ENCODE data around the gene SLC35F4.
"Not testable (repeated sequence)": the region's sequence is repeated elsewhere in the genome, so short reads cannot be mapped to it uniquely, and the experiment has no call there.

Gene SLC35F4

DNA sequence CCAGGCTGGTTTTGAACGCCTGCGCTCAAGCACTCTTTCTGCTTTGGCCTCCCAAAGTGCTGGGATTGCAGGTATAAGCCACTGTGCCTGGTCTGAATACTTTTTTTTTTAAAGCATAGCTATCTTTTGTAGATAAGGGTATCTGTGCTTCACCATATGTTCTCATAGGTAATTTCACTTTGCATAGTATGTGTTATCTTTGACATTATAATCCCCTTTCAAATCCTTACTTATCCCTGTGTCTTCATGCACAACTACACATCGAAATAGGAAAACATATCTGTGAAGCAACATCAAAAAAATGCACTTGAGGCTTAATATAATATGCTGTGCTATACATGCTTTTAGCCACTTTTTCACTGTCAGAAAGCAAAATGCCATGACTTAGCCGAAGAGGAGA lies 94.1 kb downstream of the SLC35F4 start:
- DNase-seq: no peak

DNA sequence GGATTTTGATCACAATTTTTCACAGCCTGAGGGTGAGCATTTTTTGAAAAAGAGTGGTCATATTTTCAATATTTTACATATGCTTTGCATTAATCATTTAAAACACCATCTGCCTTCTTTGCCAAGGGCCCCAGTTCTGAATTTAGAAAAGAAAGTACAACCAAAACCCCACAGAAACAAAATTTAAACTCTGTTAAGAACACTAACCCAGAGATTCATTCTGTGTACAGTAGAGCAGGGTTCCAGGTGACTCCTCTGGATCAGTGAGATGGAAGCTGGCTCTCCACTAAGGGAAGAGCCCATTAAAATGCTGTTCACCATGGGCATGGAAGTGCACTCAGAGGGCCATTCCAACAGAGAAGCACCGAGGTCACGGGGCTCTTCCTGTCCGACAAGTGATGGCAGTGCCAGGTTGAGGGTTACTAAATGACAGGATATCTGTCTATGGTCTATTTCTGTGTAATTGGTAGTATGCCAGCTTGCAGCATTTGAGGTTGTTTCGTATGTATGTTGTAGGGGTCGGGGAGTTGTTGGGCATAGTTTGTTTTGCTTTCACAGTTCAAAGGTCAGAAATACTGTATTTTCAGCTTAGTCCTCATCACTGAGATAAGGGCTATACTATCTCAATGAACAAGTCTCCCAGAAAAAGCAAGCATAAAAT lies 95.9 kb downstream of the SLC35F4 start:
- DNase-seq: no peak

DNA sequence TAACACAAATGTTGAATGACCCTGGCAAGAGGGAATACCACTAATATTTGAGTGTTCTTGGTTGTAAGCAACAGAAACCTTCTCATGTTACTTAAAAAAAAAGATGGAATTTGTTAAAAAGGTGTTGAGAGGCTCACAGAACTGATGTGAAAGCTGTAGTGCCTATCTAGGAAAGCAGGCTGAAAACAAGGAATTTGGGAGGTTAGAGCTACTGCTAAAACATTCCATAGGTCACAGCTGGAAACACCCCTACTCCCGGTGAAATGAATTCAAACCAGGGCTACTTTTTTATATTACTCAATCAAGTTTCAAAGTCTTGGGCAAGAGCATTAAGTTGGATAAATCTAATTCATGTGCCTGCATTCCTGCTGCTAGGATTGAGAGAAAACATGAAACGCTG lies 104.1 kb downstream of the SLC35F4 start:
- no peak for DNase-seq

DNA sequence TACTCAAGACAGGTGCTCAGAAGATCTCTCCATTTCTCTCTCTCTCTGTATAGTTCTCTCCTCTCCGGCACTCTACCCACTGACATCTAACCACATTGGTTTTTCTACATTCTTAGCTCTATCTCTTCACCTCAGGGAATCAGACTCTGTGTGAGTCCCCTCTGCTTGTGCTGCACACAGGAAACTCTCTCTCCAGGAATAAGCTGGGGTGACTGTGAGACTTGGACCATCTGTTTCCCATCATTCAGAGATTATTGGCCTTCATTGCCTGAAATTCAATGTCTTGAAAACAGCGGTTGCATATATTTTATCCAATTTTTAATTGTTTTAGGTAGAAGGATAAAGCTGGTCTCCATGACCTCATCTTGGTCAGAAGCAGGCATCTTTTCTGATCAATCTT lies 105.0 kb downstream of the SLC35F4 start:
- no peak for DNase-seq

DNA sequence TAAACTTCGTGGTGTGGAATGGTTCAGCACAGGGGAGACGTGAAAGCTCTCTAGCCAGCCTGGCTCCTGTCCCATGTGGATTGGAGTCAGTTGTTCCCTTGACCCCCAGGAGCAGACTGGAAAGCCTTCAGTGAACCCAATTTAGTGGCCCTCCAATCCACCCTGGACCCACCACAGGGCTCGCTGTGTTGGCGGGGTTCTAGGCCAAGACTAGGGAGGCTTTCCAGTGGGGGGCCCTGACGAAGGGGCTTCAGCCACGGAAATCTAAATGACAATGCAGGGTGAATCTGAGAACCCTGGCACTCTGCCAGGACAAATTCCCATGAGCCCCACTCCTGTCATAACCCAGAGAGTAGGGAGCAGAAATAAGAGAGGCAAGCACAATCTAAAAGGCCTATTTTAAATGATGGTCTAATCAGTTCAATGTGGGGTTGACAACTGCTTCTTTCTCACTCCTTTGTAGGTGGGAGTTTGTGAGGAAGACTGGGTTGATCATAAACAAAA lies 110.8 kb downstream of the SLC35F4 start:
- DNase-seq: no peak

DNA sequence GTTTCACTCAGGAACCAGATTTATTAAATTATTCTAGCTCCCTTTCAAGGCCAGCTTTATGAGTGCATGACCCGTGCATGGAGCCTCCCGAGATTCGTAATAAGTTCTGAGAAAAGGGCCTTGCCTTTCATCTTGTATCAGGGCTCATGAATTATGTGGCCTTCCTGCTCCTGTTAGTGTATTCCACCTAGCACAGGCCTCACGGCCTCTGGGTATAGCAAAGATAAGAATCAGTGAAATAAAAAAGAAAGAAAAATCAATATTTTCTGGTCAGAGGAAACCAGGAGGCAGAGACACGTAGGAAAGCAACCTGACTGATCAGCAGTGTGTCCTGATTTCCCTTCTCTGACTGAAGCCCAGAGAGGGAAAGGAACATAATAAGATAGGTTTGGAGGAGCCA lies 111.4 kb downstream of the SLC35F4 start:
- no peak for DNase-seq

DNA sequence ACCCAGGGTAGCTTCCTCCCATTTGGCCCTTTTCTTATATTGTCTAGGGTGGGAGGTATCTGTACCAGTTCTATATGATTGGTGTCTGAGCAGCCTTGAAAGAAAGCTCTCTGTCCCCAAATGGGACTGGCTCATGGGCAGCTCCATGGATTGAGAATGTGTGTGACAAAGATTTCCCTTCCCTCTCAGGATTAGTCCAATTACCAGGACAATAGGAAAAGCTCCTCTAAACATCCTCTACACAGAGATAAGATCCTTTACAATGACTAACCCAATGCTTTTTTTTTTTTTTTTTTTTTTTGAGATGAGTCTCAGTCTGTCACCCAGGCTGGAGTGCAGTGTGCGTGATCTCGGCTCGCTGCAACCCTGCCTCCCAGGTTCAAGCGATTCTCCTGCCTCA lies 112.1 kb downstream of the SLC35F4 start:
- DNase-seq: no peak

DNA sequence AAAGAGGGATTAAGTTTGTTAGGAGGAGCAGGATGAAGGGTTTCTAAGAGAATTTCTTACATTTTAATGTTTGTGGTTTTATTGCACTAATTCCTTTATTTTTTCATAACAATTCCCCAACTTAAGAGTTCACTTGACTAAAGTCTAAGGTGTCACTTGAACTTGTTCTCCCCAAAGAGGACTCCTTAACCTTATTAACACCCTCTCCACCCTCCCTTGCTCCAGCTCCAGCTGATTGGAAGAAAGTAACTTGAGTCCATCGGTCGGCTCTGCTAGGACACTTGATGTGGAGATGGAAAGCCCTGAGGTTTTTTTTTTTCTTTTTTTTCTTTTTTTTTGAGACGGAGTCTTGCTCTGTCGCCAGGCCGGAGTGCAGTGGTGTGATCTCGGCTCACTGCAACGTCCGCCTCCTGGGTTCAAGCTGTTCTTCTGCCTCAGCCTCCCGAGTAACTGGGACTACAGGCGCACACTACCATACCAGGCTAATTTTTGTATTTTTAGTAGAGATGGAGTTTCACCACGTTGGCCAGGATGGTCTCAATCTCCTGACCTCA lies 113.7 kb downstream of the SLC35F4 start:
- DNase-seq: not testable (repeated sequence)

DNA sequence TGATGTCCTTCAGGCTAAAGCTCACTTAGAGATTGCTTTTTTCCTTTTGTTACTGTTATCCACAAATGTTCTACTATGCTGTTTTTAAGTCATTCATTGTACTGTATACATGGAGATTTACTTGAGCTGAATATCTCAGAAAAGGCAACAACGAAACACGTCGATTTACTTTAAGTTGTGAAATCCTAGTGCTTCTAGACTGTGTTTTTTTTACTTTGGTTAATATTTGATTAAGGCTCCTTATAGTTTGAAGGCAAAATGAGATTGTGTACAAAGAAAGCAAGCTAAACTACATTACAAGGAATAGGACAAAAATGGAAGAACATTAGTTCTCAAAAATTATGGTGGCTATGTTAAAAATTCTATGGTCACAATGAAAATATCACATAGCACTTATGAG lies 114.5 kb downstream of the SLC35F4 start:
- DNase-seq: no peak

DNA sequence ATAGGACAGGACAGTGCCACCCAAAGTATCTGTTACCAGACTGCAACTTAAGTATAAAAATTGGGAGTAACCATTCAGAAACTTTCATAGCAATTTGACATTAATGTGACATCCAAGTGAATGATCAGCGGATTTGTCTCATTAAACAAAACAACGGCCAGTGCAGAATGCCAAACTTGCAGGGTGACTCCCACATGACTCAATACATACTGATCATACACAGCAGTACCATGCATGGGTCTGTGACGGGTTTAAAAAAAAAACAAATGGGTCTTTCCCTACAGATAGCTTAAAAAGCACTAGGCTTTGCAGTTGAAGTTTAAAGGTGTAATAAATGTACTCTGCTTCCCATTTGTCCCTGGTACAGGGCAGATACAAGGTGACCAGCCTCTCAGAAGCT lies 116.6 kb downstream of the SLC35F4 start:
- DNase-seq: no peak

DNA sequence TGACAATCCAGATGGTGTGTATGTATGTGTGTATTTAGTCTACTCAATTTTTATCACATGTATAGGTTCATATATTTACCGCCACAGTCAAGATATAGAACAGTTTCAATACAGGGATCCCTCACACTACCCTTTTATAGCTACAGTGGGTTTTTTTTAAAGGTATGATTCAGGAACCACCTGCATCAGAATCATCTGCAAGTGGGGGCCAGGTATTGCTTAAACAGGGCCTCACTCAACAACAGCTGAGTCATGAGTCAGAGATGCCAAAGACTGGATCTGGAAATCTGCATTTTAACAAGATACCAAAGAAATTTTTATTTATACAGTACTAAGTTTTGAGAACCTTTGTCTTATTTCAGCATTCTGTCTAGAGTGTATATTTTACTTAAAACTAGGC lies 117.6 kb downstream of the SLC35F4 start:
- DNase-seq: no peak

DNA sequence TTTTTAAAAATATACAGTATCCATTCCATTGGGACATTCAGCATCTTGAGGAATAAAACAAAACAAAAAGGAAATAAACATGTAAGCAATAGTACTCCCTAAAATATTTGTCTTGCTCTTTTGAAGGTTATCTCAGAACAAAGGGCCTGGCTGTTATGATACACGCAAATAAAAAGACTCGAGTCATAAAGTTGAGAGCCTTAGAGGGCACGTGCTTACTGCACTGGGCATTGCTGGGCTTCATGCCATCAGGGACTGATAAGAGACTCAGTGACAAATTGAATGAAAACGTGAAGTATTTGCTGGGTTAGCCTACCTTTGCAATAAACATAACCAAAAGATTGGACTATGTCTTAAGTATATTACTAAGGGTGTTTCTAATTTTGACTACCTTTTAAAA lies 118.9 kb downstream of the SLC35F4 start:
- no peak for DNase-seq

DNA sequence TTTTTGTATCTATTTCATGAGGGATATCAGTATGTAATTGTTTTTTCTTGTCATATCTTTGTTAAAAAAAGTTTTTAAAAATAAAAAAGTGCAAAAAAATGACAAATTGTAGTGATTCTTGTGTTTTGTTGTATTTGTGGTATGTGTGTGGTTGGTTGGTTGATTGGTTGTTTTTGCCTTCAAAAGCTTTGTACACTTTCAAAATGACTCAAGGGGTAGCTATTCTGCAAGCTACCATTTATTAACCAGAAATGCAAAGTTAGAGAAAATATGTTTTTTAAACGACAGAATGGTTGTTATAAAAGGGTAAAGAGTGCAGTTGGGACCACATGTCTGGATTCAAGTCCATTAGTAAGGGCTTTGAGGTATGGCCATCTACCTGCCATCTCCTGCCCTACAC lies 119.3 kb downstream of the SLC35F4 start:
- DNase-seq: no peak

DNA sequence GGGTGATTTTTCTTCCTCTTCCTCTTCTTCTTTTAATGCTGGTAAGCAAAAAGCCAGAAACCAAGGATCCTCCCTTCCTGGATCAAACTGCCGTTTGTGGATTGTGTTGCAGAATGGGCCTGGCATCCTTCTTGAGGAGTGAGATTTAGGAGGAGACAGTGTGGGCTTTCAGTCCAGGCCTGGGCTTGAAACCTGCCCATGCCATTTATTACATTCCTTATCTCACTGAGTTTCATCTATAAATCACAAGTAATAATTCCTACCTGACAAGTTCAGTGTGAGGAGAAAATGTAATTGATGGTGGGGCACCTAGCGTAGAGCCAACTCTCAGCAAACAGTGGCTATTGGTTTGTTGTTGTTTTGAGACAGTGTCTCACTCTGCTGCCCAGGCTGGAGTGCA lies 126.4 kb downstream of the SLC35F4 start:
- DNase-seq: no peak

DNA sequence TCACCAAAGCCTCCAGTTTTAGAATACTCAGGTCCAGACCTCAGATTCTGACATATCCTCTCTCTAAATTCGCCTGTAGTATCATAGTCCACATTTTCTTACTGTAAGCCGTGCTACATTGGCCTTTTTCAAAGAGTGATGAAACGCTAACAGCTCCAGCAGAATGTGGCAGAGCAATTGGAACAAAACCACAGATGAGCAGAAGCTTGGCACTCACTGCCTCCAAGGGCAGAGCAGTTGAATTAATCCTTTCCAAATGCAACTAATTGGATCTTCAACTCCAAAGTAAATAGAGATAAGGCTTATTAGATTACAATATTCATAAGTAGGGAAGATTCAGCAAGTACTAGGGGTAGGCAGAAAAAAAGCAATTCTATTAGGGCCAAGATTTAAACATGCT lies 128.3 kb downstream of the SLC35F4 start:
- DNase-seq: no peak

DNA sequence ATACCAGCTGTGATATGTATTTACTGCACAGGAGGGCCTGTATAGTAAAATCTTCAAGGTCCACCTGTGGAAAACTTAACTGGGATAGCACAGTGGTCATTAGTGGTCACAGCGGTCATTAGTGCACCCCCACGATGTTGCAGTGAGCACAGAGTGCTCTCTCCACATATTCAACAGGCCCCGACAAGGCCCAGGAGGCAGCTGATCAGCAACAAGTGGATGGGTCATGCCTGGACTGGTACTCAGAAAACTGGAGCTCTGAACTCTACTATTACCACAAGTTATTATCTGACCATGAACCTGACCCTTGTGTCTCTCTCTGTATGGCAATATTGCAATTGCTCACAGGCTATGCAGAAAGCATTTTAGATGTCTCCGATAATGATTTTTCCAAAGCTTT lies 129.5 kb downstream of the SLC35F4 start:
- no peak for DNase-seq

DNA sequence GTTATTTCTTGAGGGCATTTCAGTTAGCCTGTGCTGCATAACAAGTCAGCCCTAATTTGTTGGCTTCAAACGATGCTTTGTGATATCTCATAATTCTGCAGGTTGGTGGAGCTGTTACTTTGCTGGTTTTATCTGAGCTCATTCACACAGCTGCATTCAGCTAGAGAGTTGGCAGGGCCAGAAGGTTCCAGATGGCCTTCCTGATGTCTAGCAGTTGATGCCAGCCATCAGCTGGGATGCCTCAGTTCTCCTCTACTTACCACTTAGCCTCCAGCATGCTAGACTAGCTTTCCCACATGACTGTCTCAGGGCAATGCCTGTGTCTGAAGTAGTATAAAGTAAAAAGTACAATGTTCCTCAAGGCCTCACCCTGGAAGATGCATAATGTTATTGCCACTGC lies 130.6 kb downstream of the SLC35F4 start:
- no peak for DNase-seq

DNA sequence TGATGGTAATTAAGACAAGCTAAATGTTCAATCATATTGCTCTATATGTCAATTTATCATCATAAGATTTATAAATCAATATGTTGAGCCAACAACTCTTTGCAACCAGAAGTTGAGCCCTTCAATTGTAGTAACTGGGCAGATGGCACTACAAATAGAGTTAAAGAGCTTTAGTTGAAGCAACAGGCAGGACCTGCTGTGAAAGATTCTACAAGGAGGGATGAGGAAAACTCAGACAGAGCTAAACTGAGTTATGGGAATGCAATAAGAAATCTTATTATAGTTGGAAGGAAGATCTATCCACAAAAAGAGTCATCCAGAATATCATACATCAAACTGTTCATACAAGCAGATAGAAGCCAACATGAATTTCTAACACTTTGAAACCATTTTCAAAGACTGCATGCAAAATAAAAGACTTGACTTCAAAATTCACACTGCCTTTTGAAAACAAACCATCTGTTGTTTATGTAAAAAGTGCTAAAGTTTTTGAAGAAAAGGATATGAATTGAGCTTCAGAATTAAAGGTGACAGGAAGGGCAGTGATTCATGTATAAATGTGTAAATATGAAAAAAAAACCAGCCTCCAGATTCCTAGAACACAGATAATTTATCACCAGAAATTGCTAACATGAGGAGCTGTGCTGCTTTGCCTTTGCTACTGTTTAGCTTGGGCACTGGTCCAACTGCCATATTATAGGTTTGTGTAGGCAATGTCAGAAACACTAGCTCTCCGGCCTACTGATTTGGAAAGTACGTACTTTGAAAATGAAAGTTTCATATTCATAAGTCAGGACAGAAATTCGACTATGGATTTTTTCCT lies 133.2 kb downstream of the SLC35F4 start:
- DNase-seq: peak; percentile 34

DNA sequence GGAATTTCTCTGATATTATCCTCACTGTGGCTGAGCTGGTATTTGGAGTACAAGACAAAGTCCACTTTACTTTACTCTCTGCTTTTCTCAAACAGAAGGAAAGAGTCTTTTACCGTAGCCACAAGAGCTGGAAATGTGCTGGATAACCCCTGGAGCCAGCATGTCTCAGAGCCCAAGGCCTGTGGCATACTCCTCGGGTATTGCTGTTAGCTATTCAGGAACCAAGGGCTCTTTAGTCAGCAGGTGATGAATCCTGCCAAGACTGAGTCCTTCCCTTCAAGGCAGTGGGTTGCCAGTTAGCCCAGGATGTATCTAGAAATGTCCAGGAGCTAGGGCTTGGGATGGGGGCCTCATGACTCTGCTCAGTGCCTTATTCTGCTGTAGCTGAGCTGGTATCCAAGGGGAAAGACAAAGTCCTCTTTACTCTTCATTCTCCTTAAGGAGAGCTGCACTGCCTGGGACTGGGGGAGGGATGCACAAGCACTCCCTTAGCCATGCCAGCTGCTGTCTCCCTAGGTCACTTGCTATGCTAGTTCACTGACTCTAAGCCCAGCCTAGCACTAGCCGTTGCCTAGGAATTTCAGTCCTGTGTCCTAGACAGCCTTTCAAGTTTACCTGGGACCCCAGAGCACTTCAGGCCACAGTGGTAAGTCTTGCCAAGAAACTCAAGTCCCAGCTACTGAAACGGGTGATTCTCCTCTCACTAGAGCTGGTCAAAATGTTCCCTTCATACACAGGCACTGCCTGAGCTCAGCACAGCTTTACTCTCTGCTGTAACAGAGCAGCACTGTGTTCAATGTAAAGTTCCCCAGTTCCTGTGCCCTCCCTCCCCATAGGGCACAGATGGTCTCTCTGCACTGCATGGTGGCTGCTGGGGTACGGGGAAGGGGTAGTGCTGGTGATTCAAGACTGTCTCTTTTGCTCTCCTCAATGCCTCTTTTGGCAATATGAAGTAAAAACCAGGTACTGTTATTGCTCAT lies 136.4 kb downstream of the SLC35F4 start:
- no peak for DNase-seq

DNA sequence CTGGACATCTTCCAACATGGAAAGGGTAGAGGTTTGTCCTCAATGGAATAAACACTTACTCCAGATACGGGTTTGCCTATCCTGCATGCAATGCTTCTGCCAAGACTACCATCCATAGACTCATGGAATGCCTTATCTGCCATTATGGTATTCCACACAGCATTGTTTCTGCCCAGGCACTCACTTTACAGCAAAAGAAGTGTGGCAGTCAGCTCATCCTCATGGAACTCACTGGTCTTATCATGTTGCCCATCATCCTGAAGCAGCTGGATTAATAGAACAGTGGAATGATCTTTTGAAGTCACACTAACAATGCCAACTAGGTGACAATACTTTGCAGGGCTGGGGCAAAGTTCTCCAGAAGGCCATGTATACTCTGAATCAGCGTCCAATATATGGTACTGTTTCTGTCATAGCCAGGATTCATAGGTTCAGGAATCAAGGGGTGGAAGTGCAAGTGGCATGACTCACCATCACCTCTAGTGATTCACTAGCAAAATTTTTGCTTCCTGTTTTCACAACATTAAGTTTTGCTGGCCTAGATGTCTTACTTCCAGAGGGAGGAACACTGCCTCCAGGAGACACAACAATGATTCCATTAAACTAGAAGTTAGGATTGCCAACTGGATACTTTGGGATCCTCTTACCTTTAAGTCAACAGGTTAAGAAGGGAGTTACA lies 140.4 kb downstream of the SLC35F4 start:
- DNase-seq: no peak

DNA sequence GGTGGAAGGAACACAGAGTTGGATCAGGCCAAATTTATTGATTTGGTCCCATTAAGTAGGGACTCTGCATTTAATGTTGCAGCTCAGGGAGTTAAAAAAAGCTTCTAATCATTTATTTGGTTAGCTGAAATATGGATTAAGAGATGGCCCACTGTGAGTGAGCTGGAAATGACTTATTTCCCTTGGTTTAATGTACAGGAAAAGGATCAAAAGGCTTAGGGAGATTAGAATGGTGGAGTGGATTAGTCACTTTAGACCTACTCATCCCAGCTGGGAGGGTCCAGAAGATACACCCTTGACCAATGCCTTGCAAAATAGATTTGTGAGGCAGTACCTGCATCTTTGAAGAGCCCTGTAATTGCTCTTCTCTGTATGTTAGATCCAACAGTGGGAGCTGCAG lies 143.8 kb downstream of the SLC35F4 start:
- not testable (repeated sequence) for DNase-seq

DNA sequence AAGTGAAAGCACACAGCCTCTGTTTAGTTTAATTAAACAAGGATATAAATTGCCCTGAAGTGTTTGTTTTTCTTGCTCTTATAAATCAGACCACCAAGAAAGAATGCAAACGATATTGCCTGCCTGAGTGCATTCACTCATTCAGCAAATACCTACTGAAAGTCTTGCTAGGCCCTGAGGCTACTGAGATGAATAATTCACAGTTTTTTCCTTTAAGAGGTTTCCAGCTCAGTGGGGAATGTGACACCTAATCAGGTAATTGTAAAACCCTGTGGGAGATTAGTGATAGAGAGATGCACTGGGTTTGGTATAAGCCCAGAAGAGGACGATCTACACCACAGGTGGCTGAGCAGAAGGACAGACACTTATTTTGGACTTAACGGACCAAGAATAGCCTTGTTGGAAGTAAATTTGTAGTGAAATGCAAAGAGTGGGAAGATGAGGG lies 151.4 kb downstream of the SLC35F4 start:
- no peak for DNase-seq
